Measurements from ENCODE around the gene JUNB. TPM values are rescaled to one million over a fixed set of nuclear protein-coding genes. Genes with fewer than 3 reads are reported as not detected.

Gene JUNB
- total and polyA plus RNA-seq, 10 donors: 57.5 to 363 (median 169) TPM

GRCh38 chr19:12792853-12793289, 1.6 kb downstream of the JUNB start:
- Histone ChIP-seq H3K4me3 (peak overlapping the region; percentile 72 to 96 (median 88)), H3K36me3 (peaks cover 0 to 11% (median 0%) of the 10 kb centered on the region in 6 donors), H3K9me3 (no peaks in the 10 kb centered on the region), H3K27me3 (replicated peaks in 1 of 7) (peaks cover 0 to 5% (median 0%) of the 10 kb centered on the region in 7 donors), H3K4me1 (peaks cover 22 to 68% (median 59%) of the 10 kb centered on the region in 6 donors), H3K27ac (peak overlapping the region; percentile 97 to 100 (median 100))
- intact Hi-C loops (cut with DNase I; ENCODE audit: low total_unique reads): no loop called here
- DNase-seq: no peak
- 0% methylated on average over 22 of the region's 22 CpGs for WGBS, 5 donors
- TF ChIP-seq, protein P1, sequence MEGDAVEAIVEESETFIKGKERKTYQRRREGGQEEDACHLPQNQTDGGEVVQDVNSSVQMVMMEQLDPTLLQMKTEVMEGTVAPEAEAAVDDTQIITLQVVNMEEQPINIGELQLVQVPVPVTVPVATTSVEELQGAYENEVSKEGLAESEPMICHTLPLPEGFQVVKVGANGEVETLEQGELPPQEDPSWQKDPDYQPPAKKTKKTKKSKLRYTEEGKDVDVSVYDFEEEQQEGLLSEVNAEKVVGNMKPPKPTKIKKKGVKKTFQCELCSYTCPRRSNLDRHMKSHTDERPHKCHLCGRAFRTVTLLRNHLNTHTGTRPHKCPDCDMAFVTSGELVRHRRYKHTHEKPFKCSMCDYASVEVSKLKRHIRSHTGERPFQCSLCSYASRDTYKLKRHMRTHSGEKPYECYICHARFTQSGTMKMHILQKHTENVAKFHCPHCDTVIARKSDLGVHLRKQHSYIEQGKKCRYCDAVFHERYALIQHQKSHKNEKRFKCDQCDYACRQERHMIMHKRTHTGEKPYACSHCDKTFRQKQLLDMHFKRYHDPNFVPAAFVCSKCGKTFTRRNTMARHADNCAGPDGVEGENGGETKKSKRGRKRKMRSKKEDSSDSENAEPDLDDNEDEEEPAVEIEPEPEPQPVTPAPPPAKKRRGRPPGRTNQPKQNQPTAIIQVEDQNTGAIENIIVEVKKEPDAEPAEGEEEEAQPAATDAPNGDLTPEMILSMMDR (IDR thresholded peaks at IDR 0.05 in 8 of 11, conservative IDR thresholded peaks at IDR 0.05 in 3 of 11): peak in 1 of 11 experiments; percentile 2
- no peak for TF ChIP-seq POLR2A (IDR thresholded peaks at IDR 0.05)
- no peak for TF ChIP-seq POLR2AphosphoS5 (IDR thresholded peaks at IDR 0.05)

- peak; percentile 99 for DNase-seq
- Histone ChIP-seq H3K4me3 (peak overlapping the region; percentile 72 to 96 (median 88)), H3K4me1 (peaks cover 15 to 61% (median 52%) of the 10 kb centered on the region in 6 donors), H3K9me3 (no peaks in the 10 kb centered on the region), H3K27me3 (replicated peaks in 1 of 7) (peaks cover 0 to 5% (median 0%) of the 10 kb centered on the region in 7 donors), H3K27ac (peak overlapping the region; percentile 97 to 100 (median 100)), H3K36me3 (peaks cover 0 to 18% (median 0%) of the 10 kb centered on the region in 6 donors)
- intact Hi-C loops (cut with DNase I; ENCODE audit: low total_unique reads): no loop called here
- TF ChIP-seq POLR2A (IDR thresholded peaks at IDR 0.05) (peak in 2 of 3 donors; percentile 61 to 69), POLR2AphosphoS5 (IDR thresholded peaks at IDR 0.05) (peak; percentile 91 to 98 (median 92))
- TF ChIP-seq, protein P1 (IDR thresholded peaks at IDR 0.05 in 8 of 11, conservative IDR thresholded peaks at IDR 0.05 in 3 of 11): peak in 5 of 11 experiments; percentile 9 to 40 (median 18)
- 0 to 1% (median 0%) methylated on average over 34 to 81 of the region's 81 CpGs for WGBS, 5 donors
Measured at GRCh38 chr19:12793290-12794195, 2.3 kb downstream of the JUNB start.

- DNase-seq: no peak
- WGBS, 5 donors: 64 to 71% (median 68%) methylated on average over 7 of the region's 7 CpGs
- Histone ChIP-seq H3K27ac (peak overlapping the region; percentile 97 to 100 (median 100)), H3K4me1 (peaks cover 13 to 53% (median 44%) of the 10 kb centered on the region in 6 donors), H3K27me3 (replicated peaks in 1 of 7) (peaks cover 0 to 5% (median 0%) of the 10 kb centered on the region in 7 donors), H3K9me3 (no peaks in the 10 kb centered on the region), H3K4me3 (peak overlapping the region in 7 of 8 donors; percentile 77 to 96 (median 88)), H3K36me3 (peaks cover 0 to 26% (median 3%) of the 10 kb centered on the region in 6 donors)
- intact Hi-C loops (cut with DNase I; ENCODE audit: low total_unique reads): no loop called here
- TF ChIP-seq, protein P1 (IDR thresholded peaks at IDR 0.05 in 8 of 11, conservative IDR thresholded peaks at IDR 0.05 in 3 of 11): no peak
- no peak for TF ChIP-seq POLR2A (IDR thresholded peaks at IDR 0.05)
- TF ChIP-seq POLR2AphosphoS5 (IDR thresholded peaks at IDR 0.05): no peak
Measured at GRCh38 chr19:12794196-12794941, 3.1 kb downstream of the JUNB start.
